Parathyroid adenoma (tissue), 2 donors: ENCODE results near the gene MAGI2.

Source experiments
- H2AFZ ChIP-seq: fragments of 300-600 bp; sonication (generic); one replicate; pipeline ENCODE4 v1.7.0; 2017; ENCODE audit warnings: antibody characterized with exemption, mild to moderate bottlenecking
- H3K27ac ChIP-seq: fragments of 300-600 bp; sonication (generic); one replicate; pipeline ENCODE4 v1.7.0; 2017
- H3K27me3 ChIP-seq: fragments of 300-600 bp; sonication (generic); one replicate; pipeline ENCODE4 v1.7.0; 2017; ENCODE audit warnings: low read length; ENCODE audit not compliant: control insufficient read depth, insufficient read depth
- H3K36me3 ChIP-seq: fragments of 300-600 bp; sonication (generic); one replicate; pipeline ENCODE4 v1.7.0; 2017; ENCODE audit warnings: low read length; ENCODE audit not compliant: control insufficient read depth, insufficient read depth
- H3K4me1 ChIP-seq: fragments of 300-600 bp; sonication (generic); one replicate; pipeline ENCODE4 v1.7.0; 2017; ENCODE audit warnings: control low read depth
- H3K4me2 ChIP-seq: fragments of 300-600 bp; sonication (generic); one replicate; pipeline ENCODE4 v1.7.0; 2017; ENCODE audit warnings: low read length
- H3K4me3 ChIP-seq: fragments of 300-600 bp; sonication (generic); one replicate; pipeline ENCODE4 v1.7.0; 2017; ENCODE audit warnings: low read depth, low read length
- H3K79me2 ChIP-seq: fragments of 300-600 bp; sonication (generic); one replicate; pipeline ENCODE4 v1.7.0; 2017; ENCODE audit warnings: control low read depth
- H3K9ac ChIP-seq: fragments of 300-600 bp; sonication (generic); one replicate; pipeline ENCODE4 v1.7.0; 2017; ENCODE audit warnings: mild to moderate bottlenecking
- H3K9me3 ChIP-seq: fragments of 300-600 bp; sonication (generic); one replicate; pipeline ENCODE4 v1.7.0; 2017; ENCODE audit warnings: low read length; ENCODE audit not compliant: control insufficient read depth
- TF ChIP-seq, protein P1 (sequence below): fragments of 300-600 bp; sonication (generic); IDR thresholded peaks from one replicate; pipeline ENCODE4 v1.7.0; 2017; ENCODE audit warnings: antibody characterized with exemption, mild to moderate bottlenecking
- donor health status: primary hyperparathyroidism.

Gene MAGI2

DNA sequence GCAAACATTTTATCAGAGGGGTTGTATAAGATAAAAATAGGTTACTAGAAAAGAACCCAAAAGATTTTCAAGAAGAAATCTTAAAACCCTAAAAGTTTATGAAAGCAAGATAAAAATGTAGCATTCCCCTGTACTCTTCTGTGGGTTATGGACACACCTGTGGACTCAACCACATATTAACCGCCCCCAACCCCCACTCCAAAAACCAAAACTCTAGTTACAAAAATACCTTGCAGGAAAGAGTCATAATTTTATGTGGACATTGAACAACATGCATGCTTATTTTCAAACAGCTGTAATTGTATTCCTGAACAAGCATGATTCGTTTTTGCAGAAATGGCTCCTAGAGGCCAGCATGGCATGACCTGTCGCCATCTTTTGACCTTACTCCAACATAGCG lies 1188.0 kb downstream of the MAGI2 start:
- Histone ChIP-seq H3K27ac (no peak overlapping the region), H3K9me3 (no peaks in the 10 kb centered on the region), H3K36me3 (no peaks in the 10 kb centered on the region), H3K4me3 (no peak overlapping the region), H2AFZ (no peak overlapping the region), H3K4me1 (no peaks in the 10 kb centered on the region), H3K9ac (no peak overlapping the region), H3K27me3 (no peaks in the 10 kb centered on the region), H3K79me2 (no peaks in the 10 kb centered on the region), H3K4me2 (no peak overlapping the region)
- TF ChIP-seq, protein P1, sequence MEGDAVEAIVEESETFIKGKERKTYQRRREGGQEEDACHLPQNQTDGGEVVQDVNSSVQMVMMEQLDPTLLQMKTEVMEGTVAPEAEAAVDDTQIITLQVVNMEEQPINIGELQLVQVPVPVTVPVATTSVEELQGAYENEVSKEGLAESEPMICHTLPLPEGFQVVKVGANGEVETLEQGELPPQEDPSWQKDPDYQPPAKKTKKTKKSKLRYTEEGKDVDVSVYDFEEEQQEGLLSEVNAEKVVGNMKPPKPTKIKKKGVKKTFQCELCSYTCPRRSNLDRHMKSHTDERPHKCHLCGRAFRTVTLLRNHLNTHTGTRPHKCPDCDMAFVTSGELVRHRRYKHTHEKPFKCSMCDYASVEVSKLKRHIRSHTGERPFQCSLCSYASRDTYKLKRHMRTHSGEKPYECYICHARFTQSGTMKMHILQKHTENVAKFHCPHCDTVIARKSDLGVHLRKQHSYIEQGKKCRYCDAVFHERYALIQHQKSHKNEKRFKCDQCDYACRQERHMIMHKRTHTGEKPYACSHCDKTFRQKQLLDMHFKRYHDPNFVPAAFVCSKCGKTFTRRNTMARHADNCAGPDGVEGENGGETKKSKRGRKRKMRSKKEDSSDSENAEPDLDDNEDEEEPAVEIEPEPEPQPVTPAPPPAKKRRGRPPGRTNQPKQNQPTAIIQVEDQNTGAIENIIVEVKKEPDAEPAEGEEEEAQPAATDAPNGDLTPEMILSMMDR: no peak

GRCh38 chr7:78265071-78265470 lies 1188.4 kb downstream of the MAGI2 start:
- H3K4me2 ChIP-seq: no peak overlapping the region
- H3K4me1 ChIP-seq: no peaks in the 10 kb centered on the region
- H3K79me2 ChIP-seq: no peaks in the 10 kb centered on the region
- H3K27ac ChIP-seq: no peak overlapping the region
- TF ChIP-seq, protein P1: no peak
- H3K9me3 ChIP-seq: no peaks in the 10 kb centered on the region
- no peaks in the 10 kb centered on the region for H3K36me3 ChIP-seq
- H3K4me3 ChIP-seq: no peak overlapping the region
- H3K9ac ChIP-seq: no peak overlapping the region
- H3K27me3 ChIP-seq: no peaks in the 10 kb centered on the region
- H2AFZ ChIP-seq: no peak overlapping the region

DNA sequence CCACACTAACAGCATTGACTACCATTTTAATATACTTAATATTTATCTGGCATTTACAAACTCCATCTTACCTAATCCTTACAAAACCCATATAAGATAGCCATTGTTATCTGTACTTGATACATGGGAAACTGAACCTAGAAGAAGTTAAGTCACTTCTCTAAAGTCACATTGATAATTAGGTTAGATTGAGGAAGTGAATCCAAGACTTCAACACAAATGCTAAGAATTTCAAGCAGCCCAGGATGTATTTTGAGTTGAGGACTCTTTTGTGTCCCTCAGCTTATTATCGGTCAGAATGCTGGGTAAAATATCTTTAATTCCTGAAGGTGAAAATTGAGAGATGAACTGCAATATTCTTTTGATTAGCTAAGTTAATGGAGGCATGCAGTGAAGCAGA lies 1189.4 kb downstream of the MAGI2 start:
- Histone ChIP-seq H3K9ac (no peak overlapping the region), H3K79me2 (no peaks in the 10 kb centered on the region), H3K4me3 (no peak overlapping the region), H3K27me3 (no peaks in the 10 kb centered on the region), H3K9me3 (no peaks in the 10 kb centered on the region), H3K36me3 (no peaks in the 10 kb centered on the region), H2AFZ (no peak overlapping the region), H3K4me1 (no peaks in the 10 kb centered on the region), H3K4me2 (no peak overlapping the region), H3K27ac (no peak overlapping the region)
- TF ChIP-seq, protein P1: no peak

DNA sequence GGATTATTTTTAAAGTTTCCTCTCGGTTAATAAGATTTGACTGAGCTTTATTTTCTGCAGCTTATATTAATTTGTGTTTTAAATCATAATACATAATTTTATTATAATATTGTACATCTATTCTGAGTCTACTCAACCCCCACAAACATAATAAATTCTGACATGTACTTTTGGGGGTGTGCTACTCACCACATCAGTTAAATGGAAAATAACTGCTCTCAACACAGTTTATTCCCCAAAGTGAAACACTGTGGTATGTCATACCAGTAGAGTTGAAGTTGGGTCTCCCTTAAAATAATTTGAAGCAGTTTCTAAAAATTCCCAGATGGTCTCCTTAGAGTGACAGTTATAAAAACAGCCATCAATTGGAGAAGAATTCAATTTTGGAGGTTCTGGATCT lies 1191.7 kb downstream of the MAGI2 start:
- TF ChIP-seq, protein P1: no peak
- Histone ChIP-seq H3K27ac (no peak overlapping the region), H3K27me3 (no peaks in the 10 kb centered on the region), H3K36me3 (no peaks in the 10 kb centered on the region), H3K9ac (no peak overlapping the region), H3K4me1 (no peaks in the 10 kb centered on the region), H2AFZ (no peak overlapping the region), H3K79me2 (no peaks in the 10 kb centered on the region), H3K4me3 (no peak overlapping the region), H3K9me3 (no peaks in the 10 kb centered on the region), H3K4me2 (no peak overlapping the region)

GRCh38 chr7:78261302-78261701 lies 1192.2 kb downstream of the MAGI2 start:
- no peak overlapping the region for H2AFZ ChIP-seq
- TF ChIP-seq, protein P1: no peak
- H3K79me2 ChIP-seq: no peaks in the 10 kb centered on the region
- H3K9ac ChIP-seq: no peak overlapping the region
- H3K4me3 ChIP-seq: no peak overlapping the region
- no peaks in the 10 kb centered on the region for H3K9me3 ChIP-seq
- H3K27ac ChIP-seq: no peak overlapping the region
- no peak overlapping the region for H3K4me2 ChIP-seq
- H3K4me1 ChIP-seq: no peaks in the 10 kb centered on the region
- H3K36me3 ChIP-seq: no peaks in the 10 kb centered on the region
- H3K27me3 ChIP-seq: no peaks in the 10 kb centered on the region
